ENCODE measurements around the gene GALK2. TPM values are rescaled to one million over a fixed set of nuclear protein-coding genes. Genes with fewer than 3 reads are reported as not detected.

GALK2 gene
- total and polyA plus RNA-seq, 2 experiments from 2014 or later, result 11.5 to 23.0 TPM

DNA sequence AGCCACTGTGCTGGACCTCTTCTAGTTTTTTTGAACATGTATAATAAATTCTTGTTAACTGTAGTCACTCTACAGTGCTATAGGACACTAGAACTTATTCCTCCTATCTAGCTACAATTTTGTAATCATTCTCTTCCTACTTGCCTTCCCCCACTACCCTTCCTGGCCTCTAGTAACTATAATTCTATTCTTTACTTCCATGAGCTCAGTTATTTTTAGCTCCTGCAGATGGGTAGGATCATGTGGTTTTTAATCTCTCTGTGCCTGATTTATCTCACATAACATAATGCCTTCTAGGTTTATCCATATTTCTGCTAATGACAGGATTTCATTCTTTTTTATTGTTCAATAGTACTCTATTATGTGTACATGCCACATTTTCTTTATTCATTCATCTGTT, 139.8 kb downstream of the GALK2 start (continued):
- TF ChIP-seq STAT1 (IDR thresholded peaks at IDR 0.05; ENCODE audit: unreplicated experiment) (no peak), EZH2 (IDR thresholded peaks at IDR 0.05; ENCODE audit: low read depth, unreplicated experiment) (no peak), NANOG (IDR thresholded peaks at IDR 0.05; ENCODE audit: borderline replicate concordance) (no peak), POLR2AphosphoS5 (IDR thresholded peaks at IDR 0.05; ENCODE audit: low read depth) (no peak), ZNF462 (CRISPR knock-in tag; IDR thresholded peaks at IDR 0.05) (no peak)

DNA sequence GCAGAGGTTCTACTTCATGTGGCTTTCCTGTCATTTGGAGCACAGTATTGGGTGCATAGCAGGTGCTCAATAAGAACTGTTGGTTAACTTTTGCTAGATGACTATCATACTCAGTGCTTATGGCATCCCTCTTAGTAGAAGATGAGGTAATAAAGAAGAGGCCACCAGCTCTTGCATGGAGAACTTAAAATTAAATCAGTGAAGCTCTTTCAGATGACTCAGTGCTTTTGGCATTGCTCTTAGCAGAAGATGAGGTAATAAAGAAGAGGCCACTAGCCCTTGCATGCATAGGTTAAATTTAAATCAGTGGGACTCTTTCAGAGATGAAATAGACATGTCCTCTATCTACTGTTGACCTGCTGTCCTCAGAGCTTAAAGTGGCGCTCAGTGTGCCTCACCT, 143.6 kb downstream of the GALK2 start:
- no peak for ATAC-seq
- Mint-ChIP-seq H3K4me1 (peaks cover 24% of the 10 kb centered on the region), H3K4me3 (no peak overlapping the region), H3K27ac (no peak overlapping the region), H3K36me3 (ENCODE audit: low read depth) (peaks cover 9% of the 10 kb centered on the region; the same call in 1 of the 3 replicates), H3K9me3 (peaks cover 3% of the 10 kb centered on the region; the same call in 1 of the 3 replicates), H3K27me3 (ENCODE audit: insufficient read depth, low read depth, poor library complexity) (no peaks in the 10 kb centered on the region)
- no peak overlapping the region for H3K4me3 ChIP-seq
- no peak overlapping the region for H3K4me2 ChIP-seq
- H3K4me1 ChIP-seq (ENCODE audit: insufficient read depth), result peaks cover 12% of the 10 kb centered on the region
- H3K27me3 ChIP-seq (ENCODE audit: insufficient read depth), result no peaks in the 10 kb centered on the region
- no peaks in the 10 kb centered on the region for H4K20me1 ChIP-seq (replicated peaks; ENCODE audit: insufficient read depth)
- H3K79me2 ChIP-seq (replicated peaks; ENCODE audit: insufficient read depth), result no peaks in the 10 kb centered on the region
- H3K36me3 ChIP-seq (ENCODE audit: insufficient read depth), result no peaks in the 10 kb centered on the region
- H3F3A ChIP-seq (replicated peaks; ENCODE audit: low read depth), result no peaks in the 10 kb centered on the region
- no peak overlapping the region for H3K27ac ChIP-seq (ENCODE audit: low read depth)
- H2AFZ ChIP-seq, result no peak overlapping the region
- peaks cover 3% of the 10 kb centered on the region; the same call in 1 of the 2 replicates for H3K9me2 ChIP-seq (ENCODE audit: insufficient read depth)
- DNase-seq (ENCODE audit: low spot score), result no peak
- no peak for TF ChIP-seq POLR2AphosphoS5 (IDR thresholded peaks at IDR 0.05; ENCODE audit: low read depth)
- no peak for TF ChIP-seq EZH2phosphoT487 (IDR thresholded peaks at IDR 0.05; ENCODE audit: unreplicated experiment)
- no peak for TF ChIP-seq ZNF462 (CRISPR knock-in tag; IDR thresholded peaks at IDR 0.05)
- TF ChIP-seq CREB1 (CRISPR knock-in tag; IDR thresholded peaks at IDR 0.05; ENCODE audit: low read depth), result no peak
- TF ChIP-seq, protein P1, sequence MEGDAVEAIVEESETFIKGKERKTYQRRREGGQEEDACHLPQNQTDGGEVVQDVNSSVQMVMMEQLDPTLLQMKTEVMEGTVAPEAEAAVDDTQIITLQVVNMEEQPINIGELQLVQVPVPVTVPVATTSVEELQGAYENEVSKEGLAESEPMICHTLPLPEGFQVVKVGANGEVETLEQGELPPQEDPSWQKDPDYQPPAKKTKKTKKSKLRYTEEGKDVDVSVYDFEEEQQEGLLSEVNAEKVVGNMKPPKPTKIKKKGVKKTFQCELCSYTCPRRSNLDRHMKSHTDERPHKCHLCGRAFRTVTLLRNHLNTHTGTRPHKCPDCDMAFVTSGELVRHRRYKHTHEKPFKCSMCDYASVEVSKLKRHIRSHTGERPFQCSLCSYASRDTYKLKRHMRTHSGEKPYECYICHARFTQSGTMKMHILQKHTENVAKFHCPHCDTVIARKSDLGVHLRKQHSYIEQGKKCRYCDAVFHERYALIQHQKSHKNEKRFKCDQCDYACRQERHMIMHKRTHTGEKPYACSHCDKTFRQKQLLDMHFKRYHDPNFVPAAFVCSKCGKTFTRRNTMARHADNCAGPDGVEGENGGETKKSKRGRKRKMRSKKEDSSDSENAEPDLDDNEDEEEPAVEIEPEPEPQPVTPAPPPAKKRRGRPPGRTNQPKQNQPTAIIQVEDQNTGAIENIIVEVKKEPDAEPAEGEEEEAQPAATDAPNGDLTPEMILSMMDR (conservative IDR thresholded peaks at IDR 0.05; ENCODE audit: low read depth in 2 of 2), result no peak
- no peak for TF ChIP-seq STAT1 (IDR thresholded peaks at IDR 0.05; ENCODE audit: unreplicated experiment)
